HTR-8/SVneo (cell line): Measurements from ENCODE around the gene CBX7.

Experiments
- DNase-seq: peaks from one replicate; pipeline ENCODE4 v3.0.0; 2011; ENCODE audit warnings: low spot score, mixed read lengths; ENCODE audit not compliant: insufficient read length
- FAIRE-seq: peaks from 2 replicates; lab custom pipeline; 2011; peaks lifted over from hg19 to GRCh38; lab: Jason Lieb, UNC

CBX7 gene

DNA sequence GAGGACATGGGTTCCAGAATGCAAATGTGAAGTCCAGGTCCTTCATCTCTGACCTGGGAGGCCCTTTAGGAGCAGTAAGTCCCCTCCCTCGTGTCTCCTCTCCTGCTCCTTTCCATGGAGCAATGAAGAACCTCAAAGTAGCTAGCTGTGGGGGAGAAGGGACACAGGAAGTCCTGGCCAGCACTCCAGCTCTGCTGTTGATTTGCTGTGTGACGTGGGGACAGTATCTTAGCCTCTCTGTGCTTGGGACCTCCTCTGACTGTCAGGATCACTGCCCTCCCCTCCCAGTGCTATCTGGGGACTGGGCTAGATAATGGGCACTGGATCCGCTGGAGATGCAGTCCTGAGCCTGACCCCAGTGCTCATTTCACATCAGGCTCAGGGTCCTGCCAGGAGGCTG is 56.5 kb downstream of the CBX7 start:
- DNase-seq (no peak), FAIRE-seq (no peak)

DNA sequence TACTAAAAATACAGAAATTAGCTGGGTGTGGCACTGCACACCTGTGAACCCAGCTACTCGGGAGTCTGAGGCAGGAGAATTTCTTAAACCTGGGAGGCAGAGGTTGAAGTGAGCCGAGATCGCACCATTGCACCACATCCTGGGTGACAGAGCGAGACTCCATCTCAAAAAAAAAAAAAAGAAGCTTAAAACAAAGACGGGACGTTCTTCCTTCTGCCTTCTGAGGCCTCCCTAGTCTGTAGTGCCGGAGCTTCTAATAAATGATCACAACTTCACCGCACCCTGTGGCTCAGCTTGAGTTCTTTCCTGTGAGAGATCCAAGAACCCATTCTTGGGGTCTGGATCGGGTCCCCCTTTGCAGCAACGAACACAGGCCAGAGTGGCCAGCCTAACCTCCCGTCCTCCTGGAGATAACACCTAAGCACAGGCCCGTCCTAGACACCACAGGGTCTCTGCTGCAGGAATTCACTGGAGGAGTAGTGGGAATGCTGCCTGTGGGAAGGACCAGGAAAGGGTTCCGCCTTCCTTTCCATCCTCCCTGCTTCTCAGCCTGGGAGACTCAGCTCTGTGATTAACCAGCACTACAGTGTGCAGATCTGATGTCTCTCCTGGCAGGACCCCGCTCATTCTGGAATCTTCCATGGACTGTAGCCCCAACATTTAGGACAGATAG is 57.6 kb downstream of the CBX7 start:
- DNase-seq: no peak
- no peak for FAIRE-seq

DNA sequence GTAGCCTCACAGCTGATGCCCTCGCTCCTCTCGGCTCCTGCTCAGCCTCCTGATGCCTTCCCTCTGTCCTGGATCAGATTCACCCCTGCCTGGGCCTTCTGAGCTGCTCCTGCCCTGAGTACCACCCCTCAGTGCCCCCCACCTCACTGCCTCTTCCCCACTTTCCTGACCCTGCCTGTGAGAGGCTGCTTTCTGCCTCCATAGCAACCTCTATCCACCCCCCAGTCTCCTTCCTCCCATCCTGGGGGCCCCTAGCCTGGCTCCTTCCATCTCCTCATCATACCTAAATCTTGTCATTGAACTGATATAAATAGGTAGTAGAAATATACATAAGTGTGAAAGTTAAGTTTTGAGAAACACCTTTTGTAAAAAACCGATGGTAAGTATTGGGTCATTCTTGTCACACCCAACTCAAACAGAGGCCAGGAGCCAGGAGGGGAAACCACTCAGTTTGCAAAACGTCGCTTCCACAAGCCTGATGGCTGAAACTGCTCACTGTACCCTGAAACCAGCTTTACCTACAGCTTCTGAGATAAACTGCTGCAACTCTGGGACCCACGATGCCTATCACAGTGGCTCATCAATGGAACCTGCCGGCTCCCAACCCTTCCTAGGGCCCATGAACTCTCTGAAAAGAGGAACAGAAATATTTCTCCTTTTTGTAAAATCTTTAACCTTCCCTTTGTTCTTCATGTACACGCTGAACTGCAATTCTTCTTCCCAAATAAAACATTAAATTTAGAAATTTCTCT is 60.2 kb downstream of the CBX7 start:
- DNase-seq: no peak
- no peak for FAIRE-seq

DNA sequence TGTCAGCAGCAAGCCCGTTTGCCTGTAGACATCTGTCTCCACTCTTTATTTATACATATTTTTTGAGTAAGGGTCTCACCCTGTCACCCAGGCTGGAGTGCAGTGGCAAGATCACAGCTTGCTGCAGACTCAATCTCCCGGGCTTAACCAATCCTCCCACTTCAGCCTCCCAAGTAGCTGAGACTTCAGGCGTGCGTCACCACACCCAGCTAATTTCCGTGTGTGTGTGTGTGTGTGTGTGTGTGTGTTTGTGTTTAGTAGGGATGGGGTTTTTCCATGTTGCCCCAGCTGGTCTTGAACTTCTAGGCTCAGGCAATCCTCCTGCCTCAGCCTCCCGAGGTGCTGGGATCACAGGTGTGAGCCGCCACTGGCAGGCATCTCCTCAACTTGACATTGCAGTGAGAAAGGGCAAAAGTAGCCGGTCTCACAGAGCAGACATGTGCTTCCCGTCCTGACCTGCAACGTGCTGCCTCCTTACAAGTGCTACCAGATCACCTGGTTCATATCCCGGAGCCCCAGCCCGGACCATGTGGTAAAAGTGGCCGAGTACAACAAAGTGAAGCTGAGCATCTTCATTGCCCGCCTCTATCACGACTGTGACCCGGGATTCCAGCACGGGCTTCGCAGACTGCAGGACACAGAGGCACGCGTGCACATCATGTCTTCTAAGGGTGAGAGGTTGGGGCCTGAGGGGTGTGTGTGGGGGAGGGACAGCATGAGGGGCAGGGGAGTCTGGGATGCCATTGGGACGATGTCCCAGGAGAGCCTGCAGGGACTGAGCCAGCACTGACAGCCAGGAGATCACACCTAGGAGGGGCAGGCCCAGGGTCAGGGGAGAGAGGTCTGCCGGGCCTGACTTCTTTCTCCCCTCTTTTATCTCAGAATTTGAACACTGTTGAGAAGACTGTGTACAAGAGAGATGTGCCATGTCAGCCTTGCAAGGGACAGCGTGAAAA is 61.1 kb downstream of the CBX7 start:
- DNase-seq (no peak), FAIRE-seq (no peak)

DNA sequence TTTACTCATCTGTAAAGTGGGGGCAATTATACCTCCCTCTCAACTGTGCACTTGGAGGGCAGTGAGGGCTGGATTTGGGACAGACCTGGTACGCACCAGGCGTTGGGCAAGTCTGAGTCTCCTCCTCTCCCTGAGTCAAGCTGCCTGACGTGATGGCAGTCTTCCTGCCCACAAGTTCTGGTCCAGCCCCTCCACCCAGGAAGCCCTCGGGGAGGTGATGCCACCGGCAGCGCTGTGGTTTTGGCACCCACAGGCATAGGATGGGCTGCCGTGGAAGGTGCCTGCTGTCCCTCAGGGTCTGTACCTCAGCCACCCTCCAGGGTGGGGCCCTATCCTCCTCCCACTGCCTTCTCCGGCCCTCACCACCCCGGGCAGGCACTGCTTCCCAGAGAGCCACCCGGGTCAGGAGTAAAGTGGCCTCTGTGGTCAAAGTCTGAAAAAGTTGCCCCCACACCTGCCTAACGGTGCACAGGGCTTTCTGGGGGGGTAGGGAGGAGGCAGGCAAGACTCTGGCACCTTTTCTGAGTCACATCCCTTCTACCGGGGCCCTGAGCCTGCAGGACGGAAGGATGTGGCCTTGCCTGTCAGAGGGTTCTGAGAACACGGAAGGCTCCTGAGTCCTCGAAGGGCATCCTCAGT is 61.9 kb downstream of the CBX7 start:
- DNase-seq: peak; percentile 26
- no peak for FAIRE-seq

DNA sequence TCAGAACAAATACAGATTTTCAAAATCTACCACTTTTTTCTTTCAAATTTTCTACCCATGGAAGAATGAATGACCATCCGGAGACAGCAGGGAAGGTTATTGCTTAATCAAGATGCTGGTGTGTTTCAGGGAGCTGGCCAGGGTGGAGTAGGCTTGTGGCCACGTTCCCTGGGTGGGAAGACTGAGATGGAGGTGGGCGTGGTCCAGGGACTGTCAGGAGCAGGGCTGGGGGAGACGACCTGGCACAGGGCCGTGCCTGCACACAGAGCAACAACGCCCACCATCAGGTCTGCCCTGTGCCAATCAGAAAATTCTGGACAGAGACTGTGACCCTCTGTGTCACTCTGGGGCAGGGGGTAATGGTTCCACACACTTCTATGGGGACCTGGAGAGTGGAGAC is 62.6 kb downstream of the CBX7 start:
- FAIRE-seq: no peak
- DNase-seq: no peak

DNA sequence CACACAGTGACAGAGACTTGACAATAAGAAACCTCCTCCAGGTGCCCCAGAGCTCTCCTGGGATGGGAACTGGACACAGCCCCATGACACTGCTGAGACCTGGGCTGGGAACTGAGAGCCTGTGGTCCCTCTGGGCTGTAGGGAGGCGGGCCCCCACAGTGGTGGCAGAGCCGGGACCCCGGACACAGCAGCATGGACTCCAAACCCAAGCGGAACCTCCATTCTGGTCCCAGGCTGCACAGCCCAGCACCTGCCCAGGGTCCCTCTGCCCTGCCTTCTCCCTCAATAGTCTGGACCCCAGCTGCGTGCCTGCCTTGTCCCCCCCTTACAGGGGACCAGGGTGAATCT is 63.8 kb downstream of the CBX7 start:
- FAIRE-seq: no peak
- no peak for DNase-seq

DNA sequence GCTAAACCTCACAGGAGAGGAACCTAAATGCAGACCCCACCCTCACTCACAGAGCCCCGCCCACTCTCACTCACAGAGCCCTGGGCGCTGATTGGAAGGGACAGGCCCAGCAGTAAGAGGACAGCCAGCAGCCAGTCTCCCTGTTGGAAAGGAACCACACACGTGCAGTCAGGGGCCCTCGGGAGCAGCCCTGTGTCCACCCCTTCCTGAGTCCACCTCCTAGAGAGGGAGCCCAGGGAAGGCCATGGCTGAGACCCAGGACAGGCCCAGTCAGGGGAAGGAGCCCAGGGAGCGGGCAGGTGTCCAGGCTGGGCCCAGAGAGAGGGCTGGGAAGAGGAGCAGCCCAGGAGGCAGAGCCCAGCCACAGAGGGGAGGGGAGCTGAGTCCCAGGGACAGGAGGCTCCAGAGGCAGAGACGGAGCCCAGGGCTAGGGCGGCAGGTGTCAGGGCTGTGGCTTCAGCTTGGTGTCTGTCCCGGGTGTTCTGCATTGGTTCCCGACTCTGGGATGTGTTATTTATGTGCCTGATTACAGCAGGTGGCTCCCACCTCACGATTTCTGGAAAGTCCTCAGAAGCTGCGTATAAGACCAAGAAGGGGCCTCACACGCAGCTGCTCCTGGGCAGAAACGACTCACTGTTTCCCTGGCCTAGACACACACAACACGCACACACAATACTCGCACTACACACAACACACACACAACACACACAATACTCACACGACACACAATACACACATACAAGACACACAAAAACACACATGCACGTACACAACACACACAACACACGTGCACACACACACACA is 64.4 kb downstream of the CBX7 start:
- DNase-seq (no peak), FAIRE-seq (no peak)

DNA sequence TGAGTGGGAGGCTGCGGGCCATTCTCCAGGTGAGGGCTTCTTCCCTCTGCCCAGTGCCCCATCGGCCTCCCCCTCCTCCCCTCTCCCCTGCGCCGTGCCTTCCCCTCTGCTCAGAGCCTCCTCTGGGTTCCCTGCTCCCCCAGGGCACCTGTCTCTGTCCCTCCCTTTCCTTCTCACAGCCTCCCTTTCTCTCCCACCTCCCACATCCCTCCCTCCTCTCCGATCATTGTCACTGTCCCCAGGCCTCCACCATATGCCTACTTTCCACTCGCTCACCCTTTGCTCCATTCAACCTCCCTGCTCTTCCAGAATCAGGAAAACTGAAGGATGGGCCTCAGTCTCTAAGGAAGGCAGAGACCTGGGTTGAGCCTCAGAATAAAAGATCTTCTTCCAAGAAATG is 65.4 kb downstream of the CBX7 start:
- DNase-seq (no peak), FAIRE-seq (no peak)

DNA sequence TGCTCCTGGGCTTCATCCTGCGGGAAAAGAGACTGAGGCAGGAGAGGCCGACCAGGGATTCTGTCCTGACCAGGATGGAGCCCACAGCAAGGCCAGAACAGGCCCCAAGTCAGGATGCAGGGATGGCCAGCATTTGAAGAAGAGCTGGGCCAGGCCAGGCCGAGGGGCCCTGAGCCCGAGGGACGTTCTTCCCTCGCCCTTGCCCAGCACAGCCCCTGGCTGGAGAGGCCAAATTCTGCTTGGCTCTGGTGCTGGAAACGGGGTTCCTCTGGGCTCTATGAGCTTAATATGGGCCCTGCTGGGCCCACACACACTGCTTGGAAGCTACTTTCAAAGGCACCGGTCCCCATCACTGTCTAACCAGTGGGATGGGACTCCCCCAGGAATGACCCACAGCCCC is 67.8 kb downstream of the CBX7 start:
- FAIRE-seq (no peak), DNase-seq (no peak)

DNA sequence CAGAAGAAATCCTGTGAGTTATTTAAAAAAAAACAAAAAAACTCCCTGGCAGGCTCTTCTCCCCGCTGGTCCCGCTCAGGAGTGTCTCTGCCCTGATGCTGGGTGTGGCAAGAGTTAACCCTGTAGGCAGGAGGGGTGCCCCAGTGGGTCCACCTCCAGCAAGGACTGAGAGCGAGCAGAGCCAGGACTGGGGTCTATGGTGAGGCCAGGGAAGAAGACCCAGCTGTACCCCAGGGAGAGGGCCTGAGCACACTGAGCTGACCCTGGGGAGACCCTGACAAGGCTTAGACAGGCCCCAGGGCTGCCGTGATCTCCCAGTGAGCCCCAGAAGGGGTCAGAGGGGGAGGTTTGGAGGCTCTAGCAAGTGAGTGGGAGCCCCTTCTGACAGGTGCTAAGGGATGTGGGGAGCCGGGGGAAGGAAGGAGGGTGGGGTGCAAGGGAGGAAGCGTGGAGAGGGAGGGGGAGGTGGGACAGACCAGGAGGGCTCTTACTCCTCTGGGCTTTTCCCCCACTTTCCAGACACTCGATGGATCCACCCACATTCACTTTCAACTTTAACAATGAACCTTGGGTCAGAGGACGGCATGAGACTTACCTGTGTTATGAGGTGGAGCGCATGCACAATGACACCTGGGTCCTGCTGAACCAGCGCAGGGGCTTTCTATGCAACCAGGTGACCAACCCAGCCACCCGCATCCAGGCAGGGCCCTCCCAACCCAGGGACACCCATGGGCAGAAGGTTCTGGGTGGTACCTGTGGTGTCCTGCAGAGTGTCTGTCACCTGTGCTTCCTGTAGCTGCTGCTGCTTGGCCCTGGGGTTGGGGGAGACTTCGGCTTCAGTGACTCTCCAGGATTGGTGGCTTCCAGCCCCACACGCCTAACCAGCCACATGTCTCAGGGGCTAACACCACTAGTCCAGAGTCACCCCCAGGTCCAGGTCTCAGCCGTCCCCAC is 69.0 kb downstream of the CBX7 start:
- FAIRE-seq (no peak), DNase-seq (no peak)

DNA sequence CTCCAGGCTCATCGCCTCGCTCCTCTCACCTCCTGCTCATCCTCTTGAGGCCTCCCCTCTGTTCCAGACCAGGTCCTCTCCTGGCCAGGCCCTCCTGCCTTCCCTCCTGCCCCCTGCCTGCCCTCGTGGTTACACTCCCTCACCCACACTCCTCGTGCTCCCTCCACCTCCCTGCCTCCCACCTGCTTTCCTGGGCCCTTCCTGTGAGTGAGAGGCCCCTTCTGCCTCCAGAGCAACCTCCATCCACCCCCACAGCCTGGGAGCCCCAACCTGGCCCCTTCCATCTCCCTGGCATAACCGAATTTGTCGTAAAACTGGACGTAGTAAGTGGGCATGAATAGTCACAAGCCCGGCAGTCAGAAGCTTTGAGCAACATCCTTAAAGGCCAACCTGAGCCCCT is 70.9 kb downstream of the CBX7 start:
- FAIRE-seq (no peak), DNase-seq (no peak)

DNA sequence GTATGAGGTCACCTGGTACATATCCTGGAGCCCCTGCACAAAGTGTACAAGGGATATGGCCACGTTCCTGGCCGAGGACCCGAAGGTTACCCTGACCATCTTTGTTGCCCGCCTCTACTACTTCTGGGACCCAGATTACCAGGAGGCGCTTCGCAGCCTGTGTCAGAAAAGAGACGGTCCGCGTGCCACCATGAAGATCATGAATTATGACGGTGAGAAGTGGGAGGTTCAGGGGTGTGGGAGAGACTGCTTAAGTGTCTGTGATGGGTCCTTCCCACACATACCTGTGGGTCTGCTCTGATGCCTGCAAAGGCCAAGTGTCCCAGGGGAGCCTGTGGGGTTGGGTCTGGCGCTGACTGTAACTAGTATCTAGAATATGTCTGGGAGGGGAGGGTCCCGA is 71.5 kb downstream of the CBX7 start:
- FAIRE-seq: no peak
- DNase-seq: no peak
